Measurements from ENCODE around the gene VTI1A.

The VTI1A gene

DNA sequence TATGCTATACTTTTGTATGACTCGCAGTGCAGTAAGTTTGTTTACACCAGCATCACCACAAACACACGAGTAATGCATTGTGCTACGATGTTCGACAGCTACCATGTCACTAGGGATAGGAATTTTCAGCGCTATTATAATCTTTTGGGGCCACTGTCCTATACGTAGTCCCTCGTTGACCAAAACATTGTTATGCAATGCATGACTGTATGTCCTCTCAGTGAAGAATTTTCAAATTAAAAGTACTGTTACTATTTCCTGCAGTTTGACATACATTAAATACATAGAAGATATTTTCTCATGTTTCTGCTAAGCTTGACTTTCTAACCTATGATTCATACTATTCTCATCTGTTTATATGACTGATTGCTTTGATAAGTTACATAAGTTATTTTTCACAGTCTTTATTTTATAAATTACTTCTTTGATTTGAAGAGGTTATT lies 203.6 kb downstream of the VTI1A start:
- no peak for DNase-seq (ENCODE audit: low read depth, low spot score)
- TF ChIP-seq CTCF (IDR thresholded peaks at IDR 0.05; ENCODE audit: insufficient read depth, low read length, missing control alignments), result no peak
- POLR2A ChIA-PET, result no interaction called here
- CTCF ChIA-PET, result interaction anchor here (1.2 kb wide), 1 partner anchor 11 kb away, joined by 3 read pairs; no protein-coding TSS in a partner anchor
- H3K4me3 ChIP-seq (ENCODE audit: low read depth, low read length), result no peak overlapping the region

- POLR2A ChIA-PET, result no interaction called here
- TF ChIP-seq CTCF (IDR thresholded peaks at IDR 0.05; ENCODE audit: insufficient read depth, low read length, missing control alignments), result no peak
- CTCF ChIA-PET, result no interaction called here
- no peak overlapping the region for H3K4me3 ChIP-seq (ENCODE audit: low read depth, low read length)
- DNase-seq (ENCODE audit: low read depth, low spot score), result no peak
These were observed 206.2 kb downstream of the VTI1A start for GRCh38 chr10:112653215-112653614.

- H3K4me3 ChIP-seq (ENCODE audit: low read depth, low read length), result no peak overlapping the region
- DNase-seq (ENCODE audit: low read depth, low spot score), result no peak
- no peak for TF ChIP-seq CTCF (IDR thresholded peaks at IDR 0.05; ENCODE audit: insufficient read depth, low read length, missing control alignments)
- CTCF ChIA-PET, result no interaction called here
- POLR2A ChIA-PET, result no interaction called here
These were observed 206.8 kb downstream of the VTI1A start for GRCh38 chr10:112653851-112654250.

DNA sequence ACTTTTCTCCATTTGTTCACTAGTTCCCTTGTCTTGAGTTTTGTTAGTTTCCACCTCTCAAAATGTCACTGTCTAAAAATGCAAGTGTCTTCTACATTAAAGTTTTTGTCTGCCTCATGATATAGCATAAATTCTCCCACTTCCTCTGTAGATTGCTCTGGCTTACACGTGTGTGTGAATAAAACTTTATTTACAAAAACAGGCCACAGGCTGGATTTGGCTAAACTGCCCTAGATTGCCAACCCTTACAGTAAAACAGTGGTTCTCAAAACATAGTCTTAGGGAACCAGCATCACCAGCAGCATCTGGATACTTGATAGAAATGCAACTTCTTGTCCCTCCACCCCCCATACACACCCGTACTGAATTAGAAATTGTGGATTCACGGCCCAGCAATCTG lies 207.8 kb downstream of the VTI1A start:
- no peak overlapping the region for H3K4me3 ChIP-seq (ENCODE audit: low read depth, low read length)

DNA sequence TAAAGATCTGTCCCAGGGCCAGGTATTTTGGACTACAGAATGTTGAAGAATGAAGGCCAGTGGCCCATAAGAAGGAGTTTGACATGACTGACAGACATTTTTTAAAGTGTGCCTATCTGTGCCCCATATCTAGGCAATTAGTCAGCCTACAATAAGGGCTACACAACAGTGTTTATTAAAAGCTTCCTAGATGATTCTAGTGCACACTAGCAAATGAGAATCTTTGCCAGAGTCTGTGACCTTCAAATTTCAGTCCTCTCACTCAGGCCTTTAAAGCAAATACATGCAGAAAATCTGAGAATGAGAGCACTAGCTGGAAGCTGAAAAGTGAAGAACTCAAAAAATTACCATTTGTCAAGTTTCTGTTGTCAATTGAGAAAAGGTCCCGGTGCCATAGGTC lies 208.7 kb downstream of the VTI1A start:
- TF ChIP-seq CTCF (IDR thresholded peaks at IDR 0.05; ENCODE audit: insufficient read depth, low read length, missing control alignments), result no peak
- CTCF ChIA-PET, result interaction anchor here (0.9 kb wide), 1 partner anchor 70 kb away, joined by 3 read pairs; no protein-coding TSS in a partner anchor
- H3K4me3 ChIP-seq (ENCODE audit: low read depth, low read length), result no peak overlapping the region
- no peak for DNase-seq (ENCODE audit: low read depth, low spot score)
- POLR2A ChIA-PET, result interaction anchor here (0.6 kb wide), 1 partner anchor 108 kb away, joined by 3 read pairs; no protein-coding TSS in a partner anchor

More for the DNA sequence above, 207.8 kb downstream of the VTI1A start:
- POLR2A ChIA-PET, result no interaction called here
- CTCF ChIA-PET, result no interaction called here
- no peak for TF ChIP-seq CTCF (IDR thresholded peaks at IDR 0.05; ENCODE audit: insufficient read depth, low read length, missing control alignments)
- no peak for DNase-seq (ENCODE audit: low read depth, low spot score)

DNA sequence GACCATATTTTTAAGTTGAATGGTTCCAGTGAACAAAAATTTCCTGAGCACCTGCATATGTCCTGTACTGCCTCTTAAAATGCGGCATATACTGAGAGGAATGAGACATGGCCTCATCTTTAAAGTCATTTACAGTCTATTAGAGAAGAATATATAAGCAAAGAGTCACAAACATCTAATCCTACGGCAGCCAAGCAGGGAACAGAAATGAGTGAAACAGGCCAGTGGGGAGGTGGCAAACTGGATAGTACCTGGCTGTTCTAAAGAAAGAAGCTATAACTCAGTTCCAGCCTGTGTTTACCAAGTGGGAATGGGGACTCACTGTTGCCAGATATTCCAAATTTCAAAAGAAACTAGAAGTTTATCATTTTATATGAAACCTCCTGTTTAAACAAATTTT lies 211.4 kb downstream of the VTI1A start:
- H3K4me3 ChIP-seq (ENCODE audit: low read depth, low read length), result no peak overlapping the region
- DNase-seq (ENCODE audit: low read depth, low spot score), result no peak
- no peak for TF ChIP-seq CTCF (IDR thresholded peaks at IDR 0.05; ENCODE audit: insufficient read depth, low read length, missing control alignments)
- CTCF ChIA-PET, result no interaction called here
- POLR2A ChIA-PET, result no interaction called here
